Superior temporal gyrus (tissue), 1 donor: ENCODE data around the gene STK17A.

Source experiments
- DNase-seq: peaks from one replicate; pipeline ENCODE4 v3.0.0-alpha.2; 2016; ENCODE audit errors: extremely low spot score

STK17A gene

DNA sequence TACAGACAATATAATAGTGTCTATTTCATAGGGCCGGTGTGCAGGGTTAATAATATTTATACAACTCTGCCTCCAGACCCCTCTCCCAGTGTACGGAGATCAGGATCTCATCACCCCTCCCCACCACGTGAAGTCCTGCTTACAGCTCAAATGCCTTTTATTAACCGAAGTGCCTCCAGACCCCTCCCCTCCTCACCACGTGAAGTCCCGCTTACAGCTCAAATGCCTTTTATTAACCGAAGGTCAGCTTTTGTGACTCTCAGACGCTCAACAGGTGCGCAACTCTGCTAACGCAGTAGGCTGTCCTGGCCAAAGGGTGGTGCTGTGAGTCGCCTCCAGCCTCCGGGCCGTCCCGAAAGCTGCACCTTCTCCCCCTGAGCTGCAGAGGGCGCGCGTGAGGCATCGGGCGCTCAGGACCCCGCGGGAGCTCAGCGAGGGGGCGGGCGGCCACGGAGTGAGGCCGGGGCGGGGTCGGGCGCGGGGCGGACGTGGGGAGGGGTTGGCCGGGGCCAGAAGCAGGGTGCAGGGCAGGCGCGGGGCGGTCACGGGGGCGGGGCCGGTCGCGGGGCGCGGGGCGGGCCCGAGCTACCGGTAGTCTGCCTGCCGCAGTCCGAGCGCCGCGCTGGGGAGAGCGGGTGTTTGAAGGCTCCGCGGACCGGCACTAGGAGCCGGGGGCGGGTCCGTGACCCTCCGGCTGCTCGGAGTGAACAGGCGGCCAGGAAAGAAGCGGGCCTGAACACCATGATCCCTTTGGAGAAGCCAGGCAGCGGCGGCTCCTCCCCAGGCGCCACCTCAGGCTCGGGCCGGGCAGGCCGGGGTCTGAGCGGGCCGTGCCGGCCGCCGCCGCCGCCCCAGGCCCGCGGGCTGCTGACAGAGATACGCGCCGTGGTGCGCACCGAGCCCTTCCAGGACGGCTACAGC, at the start of gene STK17A:
Gene STK17A, plus strand, starts transcription at position 606 of the 921 bp plus-strand sequence. Its CDS starts 136 bp downstream, at position 742.
- DNase-seq: peak; percentile 89

DNA sequence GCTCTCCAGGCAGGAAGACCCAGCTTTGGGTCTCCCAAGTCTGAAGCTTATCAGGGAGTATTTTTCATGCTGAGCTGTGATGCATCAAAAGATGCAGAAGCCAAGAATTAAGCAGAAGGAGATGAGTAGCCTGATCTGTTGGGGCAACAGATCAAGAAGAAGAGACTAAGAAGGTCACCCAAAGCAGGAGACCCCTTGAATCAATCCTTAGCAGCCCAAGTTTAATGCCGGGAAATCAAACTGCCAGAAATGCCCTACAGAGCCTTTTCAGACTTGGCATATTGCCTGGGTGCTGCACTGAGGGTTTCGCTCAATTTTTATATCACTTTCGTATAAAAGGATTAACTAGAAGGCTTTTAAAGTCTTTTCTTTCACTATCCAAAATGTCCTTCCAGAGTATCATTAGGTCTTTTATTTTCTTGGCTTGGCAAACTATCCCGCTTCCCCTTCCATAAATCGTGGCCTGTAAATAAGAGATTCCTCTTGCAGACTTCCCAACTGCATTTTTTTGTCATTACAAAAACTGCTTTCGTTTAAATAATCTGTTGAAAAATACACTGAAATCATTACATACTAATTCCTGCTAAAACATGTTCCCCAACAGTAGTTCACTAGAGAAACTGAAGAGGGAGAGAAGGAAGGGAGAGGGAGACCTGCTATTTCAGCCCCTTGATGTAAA, 49.0 kb upstream of the STK17A start:
- DNase-seq: no peak

DNA sequence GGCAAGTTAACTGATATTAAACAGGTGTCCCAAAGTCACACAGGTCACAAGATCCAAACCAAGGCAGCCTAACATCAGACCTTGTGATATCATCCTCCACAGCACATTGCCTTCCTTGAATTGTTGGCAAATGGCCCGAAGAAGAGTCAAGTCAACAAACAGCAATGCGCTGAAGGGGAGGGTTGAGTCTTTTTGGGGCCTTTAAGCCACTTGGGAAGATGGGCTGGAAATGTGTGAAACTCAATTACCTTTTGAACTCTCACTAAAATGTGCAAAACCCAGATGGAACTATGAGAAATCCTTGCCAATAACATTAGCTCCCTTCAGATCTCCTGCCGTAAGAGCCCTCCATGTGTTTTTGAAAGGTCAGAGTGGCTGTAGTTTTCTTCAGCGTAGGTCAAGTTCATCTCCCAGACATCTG, 47.9 kb upstream of the STK17A start:
- DNase-seq: no peak

DNA sequence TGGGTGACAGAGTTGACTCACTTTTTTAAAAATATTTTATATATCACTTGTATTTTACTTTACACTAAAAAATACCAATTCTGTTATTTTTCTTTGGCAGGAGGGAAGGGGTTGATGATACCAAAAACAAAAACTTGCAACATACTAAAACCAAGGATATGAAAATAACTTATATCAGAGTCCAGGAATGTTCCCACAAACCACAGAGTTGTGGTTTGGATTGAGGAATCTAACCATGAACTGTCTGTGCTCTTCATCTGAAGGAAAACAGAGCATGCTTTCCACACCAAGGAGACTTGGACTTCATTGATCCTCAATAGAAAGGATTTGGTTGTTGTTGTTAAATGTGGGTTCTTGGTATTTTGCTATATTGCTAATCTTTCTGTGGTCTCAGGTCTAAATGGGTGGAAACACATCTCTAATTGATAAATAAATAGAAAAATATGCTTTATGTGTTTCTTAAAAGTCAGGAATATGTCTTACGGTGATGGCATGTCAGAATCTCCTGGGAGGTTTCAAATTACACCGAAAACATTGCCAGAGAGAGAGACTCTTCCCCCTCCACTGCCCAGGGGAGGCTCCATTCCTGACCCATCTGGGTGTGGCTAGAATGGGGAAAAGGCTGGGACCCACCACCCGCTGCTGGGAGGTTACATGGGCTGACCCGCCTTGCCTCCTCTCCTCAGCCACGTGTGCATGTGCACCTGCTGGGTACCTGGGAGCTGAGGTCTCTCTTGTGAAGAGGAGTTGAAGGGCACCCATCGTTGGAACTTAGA, 46.9 kb upstream of the STK17A start:
- DNase-seq: no peak

DNA sequence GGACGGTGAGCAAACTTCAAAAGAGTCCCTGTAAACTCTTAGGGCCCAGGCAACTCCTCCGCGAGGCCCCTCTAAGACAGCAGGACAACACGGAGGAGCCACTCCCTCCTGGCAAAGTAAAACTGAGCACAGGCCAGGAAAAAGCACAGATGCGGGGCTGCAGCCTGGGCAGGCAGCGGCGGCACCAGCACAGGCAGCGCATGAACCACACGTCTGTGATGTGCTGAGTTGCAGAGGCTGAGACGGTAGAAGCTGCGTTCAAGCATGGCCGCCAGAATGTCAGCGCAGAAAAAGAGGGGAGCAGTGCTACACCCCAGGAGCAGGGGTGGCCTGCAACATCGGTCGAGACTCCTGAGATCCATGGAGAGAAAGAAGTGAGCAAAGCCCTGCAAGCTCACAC, 46.1 kb upstream of the STK17A start:
- DNase-seq: no peak

DNA sequence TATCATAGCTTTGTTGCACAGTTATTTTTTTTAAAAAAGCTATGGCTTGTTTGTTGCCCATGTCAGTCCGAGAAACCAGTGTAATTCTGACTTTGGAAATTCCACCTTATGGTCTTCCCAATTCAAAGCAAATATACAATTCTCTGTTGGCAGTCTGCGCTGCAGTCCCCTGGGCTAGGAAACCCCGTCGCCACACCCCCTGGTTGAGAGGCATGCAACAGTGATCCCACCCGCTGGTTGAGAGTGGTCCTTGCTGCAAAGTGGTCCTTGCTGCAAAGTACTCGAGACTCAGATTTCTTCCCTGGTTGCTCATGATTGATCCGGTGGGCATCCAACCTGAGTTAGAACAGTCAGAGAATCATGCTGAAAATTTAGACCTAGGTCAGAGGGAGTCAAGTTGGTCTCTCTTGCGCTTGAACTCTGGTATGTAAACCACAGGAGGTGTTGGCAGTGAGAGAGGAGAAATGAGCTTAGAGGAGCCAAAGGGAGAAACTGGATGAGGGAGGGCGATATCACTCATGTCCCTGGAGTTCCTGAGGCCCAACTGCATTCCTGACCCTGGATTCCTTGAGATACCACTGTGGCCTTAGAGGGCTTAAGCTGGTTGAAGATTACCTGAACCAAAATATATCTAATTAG, 45.0 kb upstream of the STK17A start:
- DNase-seq: no peak

DNA sequence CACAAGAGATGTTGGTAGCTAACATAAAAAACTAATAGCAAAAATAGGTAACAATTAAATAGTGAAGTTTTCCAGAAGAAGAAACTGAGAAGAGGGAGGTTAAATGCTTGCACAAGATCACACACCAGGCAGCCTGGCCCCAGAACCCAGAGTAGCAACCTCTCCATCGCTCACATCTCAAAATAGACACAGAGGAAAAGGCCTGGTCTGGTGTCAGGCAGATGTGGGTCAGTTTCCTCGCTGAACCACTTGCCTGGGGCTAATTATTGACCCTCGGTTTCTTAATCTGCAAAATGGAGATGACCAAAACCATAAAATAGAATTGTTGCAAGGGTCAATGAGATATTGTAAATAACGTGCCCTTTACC, 44.5 kb upstream of the STK17A start:
- no peak for DNase-seq

DNA sequence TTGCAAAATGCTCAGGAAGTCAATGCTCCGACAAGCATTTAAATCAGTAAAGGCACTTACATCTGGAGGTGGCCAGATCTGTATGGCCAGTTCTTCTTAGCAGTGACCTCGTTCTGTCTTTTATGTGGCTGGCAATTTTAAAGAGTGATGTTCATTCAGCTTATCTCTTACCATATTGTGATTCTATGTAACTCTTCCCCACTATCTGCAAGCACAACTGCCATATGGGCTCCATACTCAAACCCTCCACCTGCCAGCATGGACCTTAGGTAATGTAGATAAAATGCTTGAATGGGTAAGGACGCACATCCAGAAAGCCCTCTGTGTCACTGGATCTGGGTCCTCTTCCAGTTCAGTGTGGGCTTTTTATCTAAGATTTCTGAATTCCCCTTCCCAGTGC, 42.4 kb upstream of the STK17A start:
- no peak for DNase-seq

DNA sequence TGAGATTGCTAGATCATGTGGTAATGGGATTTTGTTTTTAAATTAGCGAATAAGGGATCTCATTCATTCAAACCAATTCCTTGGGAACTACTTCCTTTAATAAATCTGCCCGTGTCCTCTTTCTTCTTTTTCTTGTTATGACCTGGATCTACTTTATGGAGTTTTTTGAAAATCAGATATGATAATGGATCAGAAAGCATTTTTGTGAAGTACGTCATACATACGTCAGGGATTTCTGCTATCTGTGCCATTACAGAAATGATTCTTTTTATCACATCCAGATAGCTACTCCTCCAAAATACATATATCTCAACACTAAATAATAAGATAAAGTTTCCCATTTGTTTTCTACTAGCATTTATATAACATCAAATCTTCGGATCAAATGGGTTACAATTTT, 40.2 kb upstream of the STK17A start:
- DNase-seq: no peak

DNA sequence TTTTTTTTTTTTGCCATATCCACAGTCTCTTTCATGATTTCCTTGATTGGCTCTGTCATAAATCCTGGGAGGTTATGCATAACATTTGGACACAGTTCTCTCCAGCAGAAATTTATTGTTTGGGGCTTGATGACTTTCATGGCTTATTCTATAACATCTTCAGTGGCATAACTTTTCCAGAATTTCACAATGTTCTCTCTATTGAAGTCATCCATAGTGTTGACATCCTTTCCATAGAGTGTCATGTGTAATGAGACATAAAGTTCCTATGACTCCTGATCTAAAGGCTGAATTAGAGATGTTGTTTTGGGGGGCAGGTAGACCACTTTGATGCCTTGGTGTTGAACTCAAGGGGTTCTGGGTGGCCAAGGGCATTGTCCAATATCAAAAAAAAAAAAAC, 36.7 kb upstream of the STK17A start:
- DNase-seq: no peak

DNA sequence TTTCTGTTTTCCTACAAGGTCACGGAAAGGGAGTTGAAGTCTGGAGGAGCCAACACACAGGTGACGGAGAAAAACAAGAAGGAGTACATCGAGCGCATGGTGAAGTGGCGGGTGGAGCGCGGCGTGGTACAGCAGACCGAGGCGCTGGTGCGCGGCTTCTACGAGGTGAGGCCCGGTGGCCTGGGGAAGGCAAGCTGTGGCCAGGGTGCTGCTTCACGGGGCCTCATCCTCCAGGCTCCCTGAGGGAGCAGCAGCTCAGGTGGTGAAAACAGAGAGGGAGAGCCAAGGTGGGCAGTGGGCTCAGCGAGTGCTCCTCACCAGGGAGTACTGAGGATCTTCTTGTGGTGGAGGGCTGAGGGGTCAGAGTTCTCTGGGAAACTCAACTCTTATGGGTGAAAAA, 32.5 kb upstream of the STK17A start:
- no peak for DNase-seq

DNA sequence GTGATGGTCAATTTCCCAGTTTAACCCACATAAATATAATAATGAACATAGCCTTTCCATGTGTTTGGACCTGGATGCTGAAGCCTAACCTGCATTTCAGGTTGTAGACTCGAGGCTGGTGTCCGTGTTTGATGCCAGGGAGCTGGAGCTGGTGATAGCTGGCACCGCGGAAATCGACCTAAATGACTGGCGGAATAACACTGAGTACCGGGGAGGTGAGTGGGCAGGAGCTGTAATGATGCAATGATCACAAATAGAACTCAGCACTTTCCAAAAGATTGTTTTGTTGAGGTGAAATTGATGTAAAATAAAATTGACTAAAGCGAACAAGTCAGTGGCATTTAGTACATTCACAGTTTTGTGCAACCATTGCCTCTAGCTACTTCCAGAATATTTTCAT, 30.8 kb upstream of the STK17A start:
- DNase-seq: peak; percentile 51

DNA sequence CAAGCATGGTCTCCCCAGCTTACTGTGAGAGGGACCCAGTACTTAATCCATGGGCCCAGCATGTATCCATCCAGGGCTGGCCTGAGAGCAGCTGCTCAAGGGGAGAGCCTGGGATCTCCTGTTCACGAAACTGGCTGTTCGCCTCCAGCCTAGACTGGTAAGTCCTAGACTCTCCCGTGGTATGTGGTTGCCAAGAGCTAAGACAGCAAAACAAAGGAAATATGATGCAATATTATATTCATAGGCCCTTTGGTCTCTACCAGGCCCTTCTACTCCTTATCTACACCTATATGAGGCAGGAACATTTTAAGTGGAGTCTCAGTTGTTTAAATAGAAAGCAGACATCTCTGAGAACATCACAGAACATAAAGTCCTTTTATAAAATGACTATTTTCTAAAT, 28.9 kb upstream of the STK17A start:
- no peak for DNase-seq

DNA sequence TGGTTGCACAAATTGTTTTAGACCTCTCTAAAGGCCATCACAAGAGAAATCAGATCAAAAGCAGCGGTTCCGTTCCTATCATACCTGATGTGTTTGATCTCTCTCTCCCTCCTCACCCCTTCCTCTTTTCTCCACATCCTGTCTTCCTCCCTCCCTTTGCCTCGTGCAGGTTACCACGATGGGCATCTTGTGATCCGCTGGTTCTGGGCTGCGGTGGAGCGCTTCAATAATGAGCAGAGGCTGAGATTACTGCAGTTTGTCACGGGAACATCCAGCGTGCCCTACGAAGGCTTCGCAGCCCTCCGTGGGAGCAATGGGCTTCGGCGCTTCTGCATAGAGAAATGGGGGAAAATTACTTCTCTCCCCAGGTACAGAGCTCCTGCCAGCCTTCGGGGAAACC, 28.5 kb upstream of the STK17A start:
- no peak for DNase-seq

DNA sequence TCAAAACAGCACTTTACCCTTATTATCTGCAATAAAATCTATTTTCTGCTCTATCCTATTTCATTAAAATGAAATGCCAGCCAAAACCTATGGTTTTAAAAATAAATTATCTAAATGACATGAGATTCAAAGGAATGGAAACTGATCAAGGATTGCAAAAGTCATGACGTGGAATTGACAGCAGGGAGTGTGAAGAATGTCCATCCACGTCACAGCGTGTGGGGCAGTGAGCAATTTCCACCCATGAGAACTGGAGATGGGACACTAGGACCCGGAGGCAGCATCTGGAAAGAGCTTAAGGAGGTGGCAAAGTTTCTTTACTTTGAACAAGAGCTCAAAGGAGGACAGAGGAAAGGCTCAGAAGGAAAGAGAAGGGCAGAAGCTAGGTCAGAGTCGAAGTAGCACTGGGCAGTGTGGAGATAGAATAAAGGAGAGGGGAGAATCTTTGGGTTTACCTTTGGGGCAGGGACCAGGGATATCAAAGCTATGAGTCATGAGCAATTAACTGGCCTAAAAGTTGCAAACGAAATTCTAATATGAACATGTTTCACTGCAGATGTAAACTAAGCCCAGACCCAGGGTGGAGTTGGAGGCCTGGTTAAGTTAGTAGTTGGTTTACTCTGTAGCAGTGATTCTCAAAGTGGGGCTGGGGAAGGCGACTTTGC, 24.9 kb upstream of the STK17A start:
- DNase-seq: no peak

DNA sequence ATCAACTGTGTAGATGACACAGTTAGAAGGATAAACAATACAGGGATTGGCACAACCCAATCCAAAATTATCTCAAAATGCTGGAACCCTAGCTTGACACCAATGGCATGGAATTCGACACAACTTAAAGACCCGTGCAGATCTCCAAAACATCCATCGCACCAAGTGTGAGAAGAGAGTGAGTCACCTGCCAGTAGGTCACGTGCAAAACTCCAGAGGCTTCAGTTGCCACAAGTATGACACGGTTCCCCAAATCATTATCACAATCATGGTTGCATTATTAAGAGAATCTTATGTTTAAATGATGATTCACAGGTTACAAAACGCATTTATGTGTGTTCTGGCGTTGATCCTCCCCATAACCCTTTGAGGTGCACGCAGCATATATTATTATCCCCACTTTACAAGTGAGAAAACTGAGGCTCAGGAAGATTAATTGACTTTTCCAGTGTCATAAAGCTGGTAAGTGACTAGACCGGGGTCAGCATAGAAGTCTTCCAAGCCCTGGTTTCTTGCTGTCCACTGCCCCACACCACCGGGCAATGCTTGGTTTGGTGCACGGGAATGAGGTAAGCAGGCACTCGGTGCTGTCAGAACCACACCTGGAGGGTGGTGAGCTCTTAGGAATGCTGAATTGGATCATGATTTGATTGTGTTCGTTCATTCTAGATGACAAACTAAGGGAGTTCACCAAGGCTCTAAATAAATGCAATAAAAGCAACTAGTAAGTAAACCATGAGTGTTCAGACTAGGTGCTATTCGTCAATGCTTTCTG, 23.6 kb upstream of the STK17A start:
- no peak for DNase-seq

DNA sequence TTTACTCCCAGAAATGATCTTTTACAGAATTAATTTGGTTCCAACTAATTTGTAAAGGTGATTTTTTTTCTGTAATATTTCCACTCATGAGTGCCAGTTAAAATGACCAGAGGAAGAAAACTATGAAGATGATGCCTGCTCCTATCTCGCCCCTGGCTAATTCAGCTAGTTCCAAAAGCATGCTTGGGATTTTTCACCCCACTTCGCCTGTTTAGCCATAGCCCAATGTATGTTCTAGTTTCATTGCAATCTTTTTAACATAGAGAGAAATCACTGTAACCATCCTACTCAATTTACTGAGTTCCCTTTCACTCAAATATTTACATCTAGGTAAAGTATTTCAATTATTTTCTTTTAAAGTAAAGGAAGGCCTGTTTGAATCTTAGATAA, 23.0 kb upstream of the STK17A start:
- DNase-seq: no peak

DNA sequence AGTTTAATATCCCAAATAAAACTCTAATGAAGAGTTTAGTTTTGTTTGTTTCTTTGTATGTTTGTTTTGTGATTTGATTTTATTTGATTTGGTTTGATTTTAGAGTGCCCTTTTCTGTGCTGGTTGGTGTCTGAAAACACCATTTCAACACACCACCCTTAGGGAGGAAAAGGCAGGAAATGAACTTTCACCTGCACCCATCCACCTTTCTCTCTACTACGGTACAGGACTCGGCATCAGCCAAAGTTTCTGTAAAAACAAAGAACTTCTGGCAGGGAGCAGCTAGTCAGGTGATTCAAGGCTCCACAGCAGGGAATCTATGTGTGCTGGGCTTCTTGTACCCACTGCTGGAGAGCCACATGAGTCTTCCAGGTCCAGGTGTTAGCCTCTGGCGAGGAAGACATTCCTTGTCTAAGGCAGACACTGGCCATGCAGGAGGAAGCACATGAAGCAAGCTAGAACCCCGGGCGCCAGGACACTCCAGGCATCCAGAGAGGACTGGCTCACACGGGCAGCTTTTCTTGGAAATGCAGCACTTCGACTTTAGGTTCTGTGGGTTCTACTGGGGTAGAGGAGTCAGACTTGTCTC, 22.1 kb upstream of the STK17A start:
- DNase-seq: no peak

DNA sequence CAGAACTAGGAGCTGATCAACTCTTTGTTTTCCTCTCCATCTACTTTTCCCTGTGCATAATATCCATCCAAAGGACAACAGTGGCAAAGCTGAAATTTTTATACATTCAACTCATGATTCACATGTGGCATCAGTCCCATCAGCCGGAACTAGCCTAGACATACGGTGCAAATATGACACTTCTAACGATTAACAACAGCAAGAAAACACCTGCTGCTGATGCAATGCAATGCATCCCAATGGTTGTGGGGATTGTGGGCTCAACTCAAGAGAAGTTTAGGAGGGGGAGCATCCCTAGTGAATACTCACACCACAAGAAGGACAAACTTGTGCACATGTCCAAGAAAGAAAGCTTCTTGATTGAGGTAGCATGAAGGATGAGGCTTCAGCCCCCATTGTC, 20.5 kb upstream of the STK17A start:
- DNase-seq: no peak

DNA sequence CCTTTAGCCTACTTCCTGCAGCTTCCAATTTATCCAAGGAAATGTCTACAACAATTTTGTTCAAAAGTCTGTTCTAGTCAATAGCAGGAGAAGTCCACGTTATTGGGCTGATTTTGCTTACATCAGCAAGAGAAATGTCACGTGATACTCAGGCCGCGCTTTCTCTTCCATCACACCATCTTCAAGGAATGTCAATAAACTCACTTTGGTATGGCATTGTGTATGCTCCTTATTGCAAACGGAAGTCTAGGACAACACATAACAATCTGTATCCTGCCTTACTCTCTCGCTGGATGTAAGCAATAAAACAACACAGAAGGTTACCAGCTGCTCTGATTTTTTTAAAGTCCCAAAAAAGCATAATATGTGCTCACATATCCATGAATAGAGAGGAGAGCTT, 17.1 kb upstream of the STK17A start:
- DNase-seq: peak; percentile 49
